ENCODE results near the gene TTLL4.

TTLL4 gene

DNA sequence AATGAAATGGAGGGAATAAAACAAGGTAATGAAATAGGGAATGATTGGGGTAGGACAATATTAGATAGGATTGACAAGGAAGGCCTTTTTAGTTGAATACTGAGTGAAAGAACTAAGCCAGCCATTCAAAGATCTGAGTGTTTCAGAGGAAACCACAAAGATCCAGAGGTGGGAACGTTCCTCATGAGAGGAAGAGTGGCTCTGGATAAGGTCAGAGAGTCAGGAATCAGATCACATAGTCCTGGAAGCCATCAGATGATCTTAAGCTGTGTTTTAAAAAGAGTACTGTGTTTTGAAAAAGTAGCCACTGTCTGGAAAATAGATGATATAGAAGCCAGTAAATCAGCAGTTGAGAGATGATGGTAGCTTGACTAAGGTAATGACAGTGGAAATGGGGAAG is 11.8 kb downstream of the TTLL4 start:
- no peak for TF ChIP-seq YY1 (IDR thresholded peaks at IDR 0.05; ENCODE audit: low read depth)

DNA sequence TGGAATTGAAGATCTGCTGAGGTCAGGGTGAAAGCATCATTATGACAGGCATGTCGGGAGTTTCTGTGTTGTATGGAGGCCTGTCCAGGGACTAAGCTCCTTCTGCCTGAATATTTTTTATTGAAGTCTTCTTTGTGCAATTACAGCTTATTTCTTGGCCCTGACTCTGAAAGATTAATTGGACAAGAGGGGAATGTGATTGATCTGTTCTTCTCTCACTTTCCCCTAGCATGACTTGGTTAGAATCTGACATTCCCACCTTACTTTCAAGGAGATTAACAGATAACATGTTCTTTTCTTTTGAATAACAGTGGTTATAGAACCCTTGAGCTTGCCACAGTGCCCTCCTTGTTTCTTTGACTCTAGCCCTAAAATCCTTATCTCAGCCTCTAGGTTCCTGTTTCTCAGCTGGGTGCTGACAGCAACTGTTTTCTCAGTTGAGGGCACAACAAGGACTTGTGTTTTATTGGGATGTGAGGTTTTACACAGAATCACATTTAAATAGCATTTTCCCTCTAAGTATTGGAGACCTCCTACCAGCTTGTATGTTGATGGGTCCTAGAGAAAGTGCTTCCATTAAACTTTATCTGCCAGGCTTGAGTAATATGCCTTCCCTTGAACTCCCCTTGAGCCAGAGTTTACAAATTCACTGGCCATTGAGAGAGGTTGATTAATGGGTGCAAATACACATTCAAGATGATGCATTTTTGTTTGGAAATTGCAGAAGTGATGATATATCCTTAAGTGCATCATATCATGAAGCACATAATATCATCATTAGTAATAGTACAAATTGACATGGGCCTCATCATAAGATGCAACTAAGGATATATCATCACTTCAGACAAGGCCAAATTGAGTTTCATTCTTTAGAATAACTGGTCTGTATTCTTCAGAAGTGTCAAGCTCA is 12.5 kb downstream of the TTLL4 start:
- TF ChIP-seq, protein P1, sequence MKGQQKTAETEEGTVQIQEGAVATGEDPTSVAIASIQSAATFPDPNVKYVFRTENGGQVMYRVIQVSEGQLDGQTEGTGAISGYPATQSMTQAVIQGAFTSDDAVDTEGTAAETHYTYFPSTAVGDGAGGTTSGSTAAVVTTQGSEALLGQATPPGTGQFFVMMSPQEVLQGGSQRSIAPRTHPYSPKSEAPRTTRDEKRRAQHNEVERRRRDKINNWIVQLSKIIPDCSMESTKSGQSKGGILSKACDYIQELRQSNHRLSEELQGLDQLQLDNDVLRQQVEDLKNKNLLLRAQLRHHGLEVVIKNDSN (IDR thresholded peaks at IDR 0.05): no peak
- TF ChIP-seq TAF1 (IDR thresholded peaks at IDR 0.05; ENCODE audit: low read depth) (no peak), NFIC (IDR thresholded peaks at IDR 0.05) (no peak), CREB1 (IDR thresholded peaks at IDR 0.05; ENCODE audit: low read depth) (no peak)
- TF ChIP-seq, protein P2, sequence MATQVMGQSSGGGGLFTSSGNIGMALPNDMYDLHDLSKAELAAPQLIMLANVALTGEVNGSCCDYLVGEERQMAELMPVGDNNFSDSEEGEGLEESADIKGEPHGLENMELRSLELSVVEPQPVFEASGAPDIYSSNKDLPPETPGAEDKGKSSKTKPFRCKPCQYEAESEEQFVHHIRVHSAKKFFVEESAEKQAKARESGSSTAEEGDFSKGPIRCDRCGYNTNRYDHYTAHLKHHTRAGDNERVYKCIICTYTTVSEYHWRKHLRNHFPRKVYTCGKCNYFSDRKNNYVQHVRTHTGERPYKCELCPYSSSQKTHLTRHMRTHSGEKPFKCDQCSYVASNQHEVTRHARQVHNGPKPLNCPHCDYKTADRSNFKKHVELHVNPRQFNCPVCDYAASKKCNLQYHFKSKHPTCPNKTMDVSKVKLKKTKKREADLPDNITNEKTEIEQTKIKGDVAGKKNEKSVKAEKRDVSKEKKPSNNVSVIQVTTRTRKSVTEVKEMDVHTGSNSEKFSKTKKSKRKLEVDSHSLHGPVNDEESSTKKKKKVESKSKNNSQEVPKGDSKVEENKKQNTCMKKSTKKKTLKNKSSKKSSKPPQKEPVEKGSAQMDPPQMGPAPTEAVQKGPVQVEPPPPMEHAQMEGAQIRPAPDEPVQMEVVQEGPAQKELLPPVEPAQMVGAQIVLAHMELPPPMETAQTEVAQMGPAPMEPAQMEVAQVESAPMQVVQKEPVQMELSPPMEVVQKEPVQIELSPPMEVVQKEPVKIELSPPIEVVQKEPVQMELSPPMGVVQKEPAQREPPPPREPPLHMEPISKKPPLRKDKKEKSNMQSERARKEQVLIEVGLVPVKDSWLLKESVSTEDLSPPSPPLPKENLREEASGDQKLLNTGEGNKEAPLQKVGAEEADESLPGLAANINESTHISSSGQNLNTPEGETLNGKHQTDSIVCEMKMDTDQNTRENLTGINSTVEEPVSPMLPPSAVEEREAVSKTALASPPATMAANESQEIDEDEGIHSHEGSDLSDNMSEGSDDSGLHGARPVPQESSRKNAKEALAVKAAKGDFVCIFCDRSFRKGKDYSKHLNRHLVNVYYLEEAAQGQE (IDR thresholded peaks at IDR 0.05; ENCODE audit: low read depth): no peak
- TF ChIP-seq, protein P3, sequence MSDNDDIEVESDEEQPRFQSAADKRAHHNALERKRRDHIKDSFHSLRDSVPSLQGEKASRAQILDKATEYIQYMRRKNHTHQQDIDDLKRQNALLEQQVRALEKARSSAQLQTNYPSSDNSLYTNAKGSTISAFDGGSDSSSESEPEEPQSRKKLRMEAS (IDR thresholded peaks at IDR 0.05): no peak

DNA sequence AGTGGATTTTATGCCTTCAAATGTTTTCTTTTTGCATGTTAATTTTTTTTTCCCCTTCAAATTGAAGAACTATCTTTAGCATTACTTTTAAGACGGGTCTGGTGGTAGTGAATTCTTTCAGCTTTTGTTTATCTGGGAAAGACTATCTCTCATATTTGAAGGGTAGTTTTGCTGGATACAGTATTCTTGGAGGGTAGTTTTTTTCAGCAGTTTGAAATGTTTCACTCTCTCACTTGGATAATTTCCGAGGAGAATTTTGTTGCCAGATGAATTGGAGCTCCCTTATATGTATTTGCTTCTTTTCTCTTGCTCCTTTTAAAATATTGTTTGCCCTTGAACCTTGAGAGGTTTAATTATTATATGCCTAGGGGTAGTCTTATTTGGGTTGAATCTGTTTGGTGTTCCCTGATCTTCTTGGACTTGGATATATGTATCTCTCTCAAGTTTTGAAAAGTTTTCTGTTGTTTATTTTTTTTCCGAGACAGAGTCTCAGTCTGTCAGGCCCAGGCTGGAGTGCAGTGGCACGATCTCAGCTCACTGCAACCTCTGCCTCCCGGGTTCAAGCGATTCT is 15.5 kb downstream of the TTLL4 start:
- TF ChIP-seq, protein P3 (IDR thresholded peaks at IDR 0.05): no peak
- no peak for TF ChIP-seq CEBPB (IDR thresholded peaks at IDR 0.05)
- TF ChIP-seq NFIC (IDR thresholded peaks at IDR 0.05): no peak
- no peak for TF ChIP-seq EGR1 (IDR thresholded peaks at IDR 0.05)
- no peak for TF ChIP-seq RAD21 (IDR thresholded peaks at IDR 0.05; ENCODE audit: low read depth)
- no peak for TF ChIP-seq TAF1 (IDR thresholded peaks at IDR 0.05; ENCODE audit: low read depth)
- TF ChIP-seq, protein P1 (IDR thresholded peaks at IDR 0.05): no peak
- no peak for TF ChIP-seq TCF12 (IDR thresholded peaks at IDR 0.05; ENCODE audit: low read depth)
- TF ChIP-seq TEAD4 (IDR thresholded peaks at IDR 0.05): no peak
- no peak for TF ChIP-seq ZBTB7A (IDR thresholded peaks at IDR 0.05; ENCODE audit: low read depth)
- no peak for TF ChIP-seq FOXM1 (IDR thresholded peaks at IDR 0.05; ENCODE audit: borderline replicate concordance, low read depth)
- no peak for TF ChIP-seq CREB1 (IDR thresholded peaks at IDR 0.05; ENCODE audit: low read depth)
- TF ChIP-seq EP300 (IDR thresholded peaks at IDR 0.05; ENCODE audit: borderline replicate concordance): no peak
- TF ChIP-seq YY1 (IDR thresholded peaks at IDR 0.05; ENCODE audit: low read depth): no peak
- TF ChIP-seq, protein P2 (IDR thresholded peaks at IDR 0.05; ENCODE audit: low read depth): no peak

DNA sequence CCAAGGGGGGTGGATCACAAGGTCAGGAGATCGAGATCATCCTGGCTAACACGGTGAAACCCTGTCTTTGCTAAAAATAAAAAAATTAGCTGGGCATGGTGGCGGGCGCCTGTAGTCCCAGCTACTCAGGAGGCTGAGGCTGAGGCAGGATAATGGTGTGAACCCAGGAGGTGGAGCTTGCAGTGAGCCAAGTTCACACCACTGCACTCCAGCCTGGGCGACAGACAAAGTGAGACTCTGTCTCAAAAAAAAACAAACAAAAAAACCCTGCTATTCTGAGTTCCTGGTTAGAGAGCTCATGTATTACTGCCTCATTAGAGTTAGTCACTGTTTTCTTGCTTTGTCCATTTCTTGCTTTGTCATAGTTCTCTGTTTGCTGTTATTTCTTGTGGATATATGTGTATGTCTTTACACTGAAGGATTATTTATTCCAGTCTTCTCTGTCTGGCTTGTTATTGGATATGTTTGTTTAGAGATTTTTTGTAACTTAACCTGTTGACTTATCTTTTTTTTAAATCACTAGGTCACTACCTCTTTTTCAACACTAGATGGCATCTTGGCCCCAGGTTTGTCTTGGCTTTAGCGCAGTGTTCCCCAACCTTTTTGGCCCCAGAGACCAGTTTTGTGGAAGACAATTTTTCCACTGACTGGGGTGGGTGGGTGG is 17.0 kb downstream of the TTLL4 start:
- TF ChIP-seq NFIC (IDR thresholded peaks at IDR 0.05) (no peak), YY1 (IDR thresholded peaks at IDR 0.05; ENCODE audit: low read depth) (no peak), ZBTB7A (IDR thresholded peaks at IDR 0.05; ENCODE audit: low read depth) (no peak), RAD21 (IDR thresholded peaks at IDR 0.05; ENCODE audit: low read depth) (peak; percentile 58; the same call in 1 of the 2 replicates), TEAD4 (IDR thresholded peaks at IDR 0.05) (no peak), CREB1 (IDR thresholded peaks at IDR 0.05; ENCODE audit: low read depth) (no peak), CEBPB (IDR thresholded peaks at IDR 0.05) (no peak)
- TF ChIP-seq, protein P1 (IDR thresholded peaks at IDR 0.05): no peak

DNA sequence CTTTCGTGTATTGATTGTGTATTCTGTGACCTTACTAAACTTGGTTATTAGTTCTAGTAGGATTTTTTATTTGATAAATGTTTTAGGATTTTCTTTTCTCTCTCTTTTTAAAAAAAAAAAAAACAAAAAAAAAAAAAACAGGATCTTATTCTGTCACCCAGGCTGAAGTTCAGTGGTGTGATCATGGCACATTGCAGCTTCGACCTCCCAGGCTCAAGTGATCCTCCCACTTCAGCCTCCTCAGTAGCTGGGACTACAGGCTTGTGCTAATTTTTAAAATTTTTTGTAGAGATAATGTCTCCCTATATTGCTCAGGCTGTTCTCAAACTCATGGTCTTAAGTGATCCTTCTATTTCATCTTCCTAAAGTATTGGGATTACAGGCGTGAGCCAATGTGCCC is 19.0 kb downstream of the TTLL4 start:
- TF ChIP-seq, protein P3 (IDR thresholded peaks at IDR 0.05): no peak
- TF ChIP-seq YY1 (IDR thresholded peaks at IDR 0.05; ENCODE audit: low read depth): no peak
- TF ChIP-seq TAF1 (IDR thresholded peaks at IDR 0.05; ENCODE audit: low read depth): no peak
- no peak for TF ChIP-seq FOXM1 (IDR thresholded peaks at IDR 0.05; ENCODE audit: borderline replicate concordance, low read depth)
- TF ChIP-seq, protein P1 (IDR thresholded peaks at IDR 0.05): no peak
- TF ChIP-seq EGR1 (IDR thresholded peaks at IDR 0.05): no peak
- TF ChIP-seq CREB1 (IDR thresholded peaks at IDR 0.05; ENCODE audit: low read depth): no peak
- TF ChIP-seq EP300 (IDR thresholded peaks at IDR 0.05; ENCODE audit: borderline replicate concordance): no peak
- no peak for TF ChIP-seq RAD21 (IDR thresholded peaks at IDR 0.05; ENCODE audit: low read depth)
- TF ChIP-seq CEBPB (IDR thresholded peaks at IDR 0.05): no peak
- no peak for TF ChIP-seq TEAD4 (IDR thresholded peaks at IDR 0.05)
- TF ChIP-seq NFIC (IDR thresholded peaks at IDR 0.05): no peak
- no peak for TF ChIP-seq ZBTB7A (IDR thresholded peaks at IDR 0.05; ENCODE audit: low read depth)
- no peak for TF ChIP-seq TCF12 (IDR thresholded peaks at IDR 0.05; ENCODE audit: low read depth)
- TF ChIP-seq, protein P2 (IDR thresholded peaks at IDR 0.05; ENCODE audit: low read depth): no peak
